ENCODE results near the gene SLC22A15.
"Not testable (repeated sequence)": the region's sequence is repeated elsewhere in the genome, so short reads cannot be mapped to it uniquely, and the experiment has no call there.

- TF ChIP-seq EZH2 (IDR thresholded peaks at IDR 0.05); POLR2AphosphoS5 (IDR thresholded peaks at IDR 0.05; ENCODE audit: borderline replicate concordance, low read depth, low read length); FOXP2 (optimal IDR thresholded peaks at IDR 0.05; ENCODE audit: control extremely low read depth, extremely low read length, insufficient read depth): not testable (repeated sequence)
Observed at GRCh38 chr1:116051896-116052295, 75.6 kb downstream of the SLC22A15 start.
